Activated naive CD8-positive, alpha-beta T cell (primary cell): ENCODE measurements around the gene LAMP2.
"Not testable (repeated sequence)": the region's sequence is repeated elsewhere in the genome, so short reads cannot be mapped to it uniquely, and the experiment has no call there.

Experiments
- H3K27ac Mint-ChIP-seq: one replicate; pipeline ENCODE4 v1.8.0; 2021; ENCODE audit warnings: mixed read lengths
- H3K27me3 Mint-ChIP-seq: one replicate; pipeline ENCODE4 v1.8.0; 2021; ENCODE audit warnings: mixed read lengths
- H3K36me3 Mint-ChIP-seq: one replicate; pipeline ENCODE4 v1.8.0; 2021; ENCODE audit warnings: mixed read lengths
- H3K4me1 Mint-ChIP-seq: one replicate; pipeline ENCODE4 v1.8.0; 2021; ENCODE audit warnings: low read depth, mixed read lengths
- H3K4me3 Mint-ChIP-seq: one replicate; pipeline ENCODE4 v1.8.0; 2021; ENCODE audit warnings: mild to moderate bottlenecking, mixed read lengths
- H3K9me3 Mint-ChIP-seq: one replicate; pipeline ENCODE4 v1.8.0; 2021; ENCODE audit warnings: low read depth, mixed read lengths

The LAMP2 gene

GRCh38 chrX:120468825-120469525 is at the start of gene LAMP2:
LAMP2 (minus strand) TSS chrX:120469296; CDS start chrX:120469169, 127 bp downstream.
- H3K27ac Mint-ChIP-seq = peak within 1 kb of the TSS; percentile 85
- no peaks in the 10 kb centered on the region for H3K27me3 Mint-ChIP-seq
- H3K9me3 Mint-ChIP-seq = no peaks in the 10 kb centered on the region
- H3K4me1 Mint-ChIP-seq = peaks cover 33% of the 10 kb centered on the region
- peak within 1 kb of the TSS; percentile 97 for H3K4me3 Mint-ChIP-seq
- no peaks in the 10 kb centered on the region for H3K36me3 Mint-ChIP-seq

- no peak overlapping the region for H3K4me3 Mint-ChIP-seq
- H3K36me3 Mint-ChIP-seq = peaks cover 5% of the 10 kb centered on the region
- no peaks in the 10 kb centered on the region for H3K27me3 Mint-ChIP-seq
- no peak overlapping the region for H3K27ac Mint-ChIP-seq
- no peaks in the 10 kb centered on the region for H3K9me3 Mint-ChIP-seq
- no peaks in the 10 kb centered on the region for H3K4me1 Mint-ChIP-seq
Measured at GRCh38 chrX:120517936-120518335, 48.8 kb upstream of the LAMP2 start.

GRCh38 chrX:120514236-120514635 is 45.1 kb upstream of the LAMP2 start:
- Mint-ChIP-seq H3K27me3 (no peaks in the 10 kb centered on the region), H3K36me3 (no peaks in the 10 kb centered on the region), H3K4me3 (no peak overlapping the region), H3K27ac (peak overlapping the region; percentile 22), H3K4me1 (no peaks in the 10 kb centered on the region), H3K9me3 (no peaks in the 10 kb centered on the region)

GRCh38 chrX:120512627-120513026 is 43.5 kb upstream of the LAMP2 start:
- no peaks in the 10 kb centered on the region for H3K27me3 Mint-ChIP-seq
- no peaks in the 10 kb centered on the region for H3K36me3 Mint-ChIP-seq
- no peaks in the 10 kb centered on the region for H3K9me3 Mint-ChIP-seq
- no peak overlapping the region for H3K27ac Mint-ChIP-seq
- no peak overlapping the region for H3K4me3 Mint-ChIP-seq
- no peaks in the 10 kb centered on the region for H3K4me1 Mint-ChIP-seq

GRCh38 chrX:120512222-120512621 is 43.1 kb upstream of the LAMP2 start:
- Mint-ChIP-seq H3K4me1 (no peaks in the 10 kb centered on the region), H3K4me3 (no peak overlapping the region), H3K36me3 (no peaks in the 10 kb centered on the region), H3K27me3 (no peaks in the 10 kb centered on the region), H3K9me3 (no peaks in the 10 kb centered on the region), H3K27ac (no peak overlapping the region)

DNA sequence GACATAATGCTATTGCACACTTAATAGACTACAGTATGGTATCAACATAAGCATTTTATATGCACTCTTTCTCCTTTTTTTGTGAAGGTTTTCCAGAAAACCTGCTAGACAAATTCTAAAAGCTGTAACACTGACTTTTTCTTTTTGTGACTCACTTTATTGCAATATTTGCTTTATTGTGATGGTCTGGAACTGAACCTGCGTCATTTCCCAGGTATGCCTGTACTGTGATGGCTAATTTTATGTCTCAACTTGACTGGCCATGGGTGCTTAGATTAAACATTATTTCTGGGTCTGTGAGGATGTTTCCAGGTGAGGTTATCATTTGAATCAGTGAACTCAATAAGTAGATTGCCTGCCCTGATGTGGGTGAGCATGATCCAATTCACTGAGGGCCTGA is 35.5 kb upstream of the LAMP2 start:
- H3K36me3 Mint-ChIP-seq = no peaks in the 10 kb centered on the region
- no peaks in the 10 kb centered on the region for H3K27me3 Mint-ChIP-seq
- H3K4me3 Mint-ChIP-seq = no peak overlapping the region
- H3K4me1 Mint-ChIP-seq = no peaks in the 10 kb centered on the region
- no peak overlapping the region for H3K27ac Mint-ChIP-seq
- no peaks in the 10 kb centered on the region for H3K9me3 Mint-ChIP-seq

- H3K9me3 Mint-ChIP-seq = no peaks in the 10 kb centered on the region
Measured at GRCh38 chrX:120499301-120500072, 30.4 kb upstream of the LAMP2 start.

DNA sequence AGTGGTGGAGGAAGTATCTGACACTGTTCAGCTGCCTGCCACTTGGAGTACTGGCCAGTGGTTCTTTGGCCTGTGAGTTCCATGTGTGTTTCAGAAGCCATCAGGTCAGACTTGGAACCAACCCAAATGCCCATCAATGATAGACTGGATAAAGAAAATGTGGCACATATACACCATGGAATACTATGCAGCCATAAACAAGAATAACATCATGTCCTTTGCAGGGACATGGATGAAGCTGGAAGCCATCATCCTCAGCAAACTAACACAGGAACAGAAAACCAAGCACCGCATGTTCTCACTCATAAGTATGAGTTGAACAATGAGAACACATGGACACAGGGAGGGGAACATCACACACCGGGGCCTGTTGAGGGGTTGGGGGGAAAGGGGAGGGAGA is 21.0 kb upstream of the LAMP2 start:
- H3K4me1 Mint-ChIP-seq = peaks cover 23% of the 10 kb centered on the region

More at GRCh38 chrX:120499301-120500072, 30.4 kb upstream of the LAMP2 start:
- Mint-ChIP-seq H3K4me1 (peaks cover 6% of the 10 kb centered on the region), H3K27me3 (no peaks in the 10 kb centered on the region), H3K4me3 (no peak overlapping the region), H3K36me3 (no peaks in the 10 kb centered on the region), H3K27ac (no peak overlapping the region)

GRCh38 chrX:120486786-120487185 is 17.7 kb upstream of the LAMP2 start:
- no peaks in the 10 kb centered on the region for H3K27me3 Mint-ChIP-seq
- H3K27ac Mint-ChIP-seq = no peak overlapping the region
- H3K9me3 Mint-ChIP-seq = no peaks in the 10 kb centered on the region
- H3K36me3 Mint-ChIP-seq = no peaks in the 10 kb centered on the region
- peak overlapping the region; percentile 5 for H3K4me3 Mint-ChIP-seq
- peaks cover 24% of the 10 kb centered on the region for H3K4me1 Mint-ChIP-seq

More for the DNA sequence above, 21.0 kb upstream of the LAMP2 start:
- H3K27ac Mint-ChIP-seq, H3K4me3 Mint-ChIP-seq, H3K9me3 Mint-ChIP-seq, H3K27me3 Mint-ChIP-seq, H3K36me3 Mint-ChIP-seq: not testable (repeated sequence)

- H3K27ac Mint-ChIP-seq = peak overlapping the region; percentile 92
Measured at GRCh38 chrX:120485638-120486520, 16.8 kb upstream of the LAMP2 start.

GRCh38 chrX:120485315-120485637 is 16.2 kb upstream of the LAMP2 start:
- H3K4me1 Mint-ChIP-seq = peaks cover 24% of the 10 kb centered on the region
- no peaks in the 10 kb centered on the region for H3K27me3 Mint-ChIP-seq
- peak overlapping the region; percentile 84 for H3K4me3 Mint-ChIP-seq
- peak overlapping the region; percentile 92 for H3K27ac Mint-ChIP-seq
- H3K9me3 Mint-ChIP-seq = no peaks in the 10 kb centered on the region
- no peaks in the 10 kb centered on the region for H3K36me3 Mint-ChIP-seq

More at GRCh38 chrX:120485638-120486520, 16.8 kb upstream of the LAMP2 start:
- Mint-ChIP-seq H3K9me3 (no peaks in the 10 kb centered on the region), H3K4me1 (peaks cover 24% of the 10 kb centered on the region), H3K36me3 (no peaks in the 10 kb centered on the region), H3K27me3 (no peaks in the 10 kb centered on the region), H3K4me3 (peak overlapping the region; percentile 84)

DNA sequence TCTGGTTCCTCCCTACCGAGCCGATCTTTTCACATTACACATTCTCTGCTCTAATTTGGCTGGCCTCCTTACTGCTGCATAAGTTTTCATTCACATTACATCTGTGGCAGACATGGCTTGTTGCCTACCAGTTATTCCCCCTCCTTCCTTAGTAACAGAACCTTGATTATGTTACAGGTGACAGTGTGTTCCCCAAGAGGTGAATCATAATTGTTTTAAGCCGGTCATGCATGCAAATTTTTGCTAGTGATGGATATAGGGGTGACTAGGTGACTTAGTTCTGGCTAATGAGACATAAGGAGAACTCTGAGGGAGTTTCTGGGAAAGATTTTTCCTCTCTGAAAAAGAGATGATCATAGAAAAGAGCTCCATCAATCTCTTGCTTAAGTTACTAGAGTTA is 8.4 kb upstream of the LAMP2 start:
- Mint-ChIP-seq H3K4me1 (no peaks in the 10 kb centered on the region), H3K27ac (no peak overlapping the region), H3K9me3 (no peaks in the 10 kb centered on the region), H3K4me3 (no peak overlapping the region), H3K27me3 (no peaks in the 10 kb centered on the region), H3K36me3 (no peaks in the 10 kb centered on the region)

DNA sequence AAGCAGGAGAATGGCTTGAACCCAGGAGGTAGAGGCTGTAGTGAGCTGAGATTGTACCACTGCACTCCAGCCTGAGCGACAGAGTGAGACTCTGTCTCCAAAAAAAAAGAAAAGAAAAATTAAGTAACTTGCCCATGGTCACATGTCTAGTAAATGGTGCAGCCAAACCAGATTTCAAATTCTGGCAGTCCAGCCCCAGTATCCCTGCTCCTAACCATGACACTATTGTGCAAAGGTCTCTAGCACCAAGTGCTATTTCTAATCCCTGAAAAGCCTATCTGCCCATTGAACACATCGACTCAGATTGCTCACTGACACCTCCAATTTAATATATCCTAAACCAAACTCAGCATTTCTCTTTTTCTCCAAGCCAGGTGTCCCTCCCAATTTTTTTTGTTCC is 7.6 kb upstream of the LAMP2 start:
- Mint-ChIP-seq H3K36me3 (no peaks in the 10 kb centered on the region), H3K27ac (no peak overlapping the region), H3K27me3 (no peaks in the 10 kb centered on the region), H3K9me3 (no peaks in the 10 kb centered on the region), H3K4me3 (no peak overlapping the region), H3K4me1 (no peaks in the 10 kb centered on the region)

GRCh38 chrX:120475447-120475846 is 6.4 kb upstream of the LAMP2 start:
- H3K36me3 Mint-ChIP-seq, H3K9me3 Mint-ChIP-seq, H3K27ac Mint-ChIP-seq, H3K4me3 Mint-ChIP-seq, H3K27me3 Mint-ChIP-seq, H3K4me1 Mint-ChIP-seq: not testable (repeated sequence)

GRCh38 chrX:120474085-120474484 is 5.0 kb upstream of the LAMP2 start:
- Mint-ChIP-seq H3K36me3 (no peaks in the 10 kb centered on the region), H3K9me3 (no peaks in the 10 kb centered on the region), H3K27me3 (no peaks in the 10 kb centered on the region), H3K4me1 (no peaks in the 10 kb centered on the region), H3K4me3 (no peak overlapping the region), H3K27ac (no peak overlapping the region)
